Stimulated activated CD4-positive, alpha-beta T cell treated with anti-CD3 and anti-CD28 coated beads, Interleukin-4, amount 100 ng/mL, for 1 hour (primary cell): ENCODE results near the gene RARG.

Experiments
- DNase-seq: peaks from one replicate; pipeline ENCODE4 v3.0.0-alpha.2; 2020

The RARG gene

GRCh38 chr12:53244337-53244736 is 12.3 kb upstream of the RARG start:
- DNase-seq, result no peak

GRCh38 chr12:53241623-53242412 is 9.8 kb upstream of the RARG start:
- DNase-seq, result no peak

- no peak for DNase-seq
Measured at GRCh38 chr12:53239643-53240258, 7.7 kb upstream of the RARG start.

- DNase-seq, result peak; percentile 34
Measured at GRCh38 chr12:53236443-53237111, 4.6 kb upstream of the RARG start.

GRCh38 chr12:53235742-53236442 is 3.9 kb upstream of the RARG start:
- peak; percentile 35 for DNase-seq

GRCh38 chr12:53235164-53235563 is 3.2 kb upstream of the RARG start:
- DNase-seq, result no peak

- no peak for DNase-seq
Measured at GRCh38 chr12:53234271-53234914, 2.4 kb upstream of the RARG start.

- DNase-seq, result no peak
Measured at GRCh38 chr12:53233671-53234121, 1.7 kb upstream of the RARG start.

- peak; percentile 35 for DNase-seq
Measured at GRCh38 chr12:53232646-53233461, 845 bp upstream of the RARG start.

- no peak for DNase-seq
Measured at GRCh38 chr12:53231671-53231920, 413 bp downstream of the RARG start.

- no peak for DNase-seq
Measured at GRCh38 chr12:53230108-53230845, 1.7 kb downstream of the RARG start.

- DNase-seq, result no peak
Measured at GRCh38 chr12:53229454-53229853, 2.6 kb downstream of the RARG start.

GRCh38 chr12:53227836-53228235 is 4.2 kb downstream of the RARG start:
- no peak for DNase-seq

- no peak for DNase-seq
Measured at GRCh38 chr12:53227341-53227740, 4.7 kb downstream of the RARG start.

GRCh38 chr12:53226815-53227214 is 5.2 kb downstream of the RARG start:
- no peak for DNase-seq

- no peak for DNase-seq
Measured at GRCh38 chr12:53225635-53226424, 6.2 kb downstream of the RARG start.

- no peak for DNase-seq
Measured at GRCh38 chr12:53224897-53225634, 6.9 kb downstream of the RARG start.

- no peak for DNase-seq
Measured at GRCh38 chr12:53224061-53224896, 7.7 kb downstream of the RARG start.
